Mucosa of descending colon (tissue), 3 donors: ENCODE results near the gene PDGFB. TPM values are rescaled to one million over a fixed set of nuclear protein-coding genes. Genes with fewer than 3 reads are reported as not detected.

Experiments used
- ATAC-seq: fragments of 200-7000 bp; cut with Tn5 transposase; one replicate; pipeline ENCODE4 v1.9.1; 2020; ENCODE audit warnings: mild to moderate bottlenecking, moderate library complexity
- DNase-seq, 3 donors: peaks; one replicate each; pipeline ENCODE4 v3.0.0-alpha.2; 2020
- H3K36me3 ChIP-seq: fragments of 200-600 bp; one replicate; pipeline ENCODE4 v1.8.0; 2021; ENCODE audit warnings: low read depth, mild to moderate bottlenecking
- H3K4me1 ChIP-seq: fragments of 200-600 bp; one replicate; pipeline ENCODE4 v1.8.0; 2021; ENCODE audit warnings: low read depth, mild to moderate bottlenecking
- H3K4me3 ChIP-seq: fragments of 200-600 bp; one replicate; pipeline ENCODE4 v1.8.0; 2021; ENCODE audit warnings: mild to moderate bottlenecking
- H3K9me3 ChIP-seq: fragments of 200-600 bp; one replicate; pipeline ENCODE4 v1.8.0; 2021; ENCODE audit warnings: mild to moderate bottlenecking
- CTCF ChIP-seq: fragments of 200-600 bp; IDR thresholded peaks from one replicate; pipeline ENCODE4 v1.8.0; 2022; ENCODE audit warnings: antibody characterized with exemption, mild to moderate bottlenecking
- intact Hi-C, 2 donors: fragments of 100-400 bp; cut with DNase I in 1 of 2; cut with micrococcal nuclease in 1 of 2; formaldehyde crosslinking; loops; one replicate each; pipeline versions ENCODE4 v1.11.0 to v1.11.1; 2022; cut with DNase I, micrococcal nuclease
- total RNA-seq, 3 donors: library from RNA; stranded (reverse); fragmentation: NEBNext Ultra II Directional in 2 of 3; extraction: Animal tissue kit (Norgen Biotek cat#: 25700) in 2 of 3; gene quantifications; one replicate each; pipeline versions ENCODE4 v1.2.1 to v1.2.4, GENCODE V29; 2021 to 2023
- donor health status: DM: no; HTN: no; CAD: no; lungs with moderate emphysema.
- donor health status: DM: no; HTN: no; CAD: no.
- donor health status: DM: no; HTN: yes; CAD: no.

The PDGFB gene
- total RNA-seq, 3 donors from 2014 or later: 1.8 to 16.6 (median 5.4) TPM

GRCh38 chr22:39207141-39208012, 37.4 kb downstream of the PDGFB start:
- intact Hi-C loops: no loop called here
- no peak for TF ChIP-seq CTCF
- no peaks in the 10 kb centered on the region for H3K9me3 ChIP-seq
- no peak overlapping the region for H3K4me3 ChIP-seq
- H3K4me1 ChIP-seq: peaks cover 7% of the 10 kb centered on the region
- no peaks in the 10 kb centered on the region for H3K36me3 ChIP-seq
- peak; percentile 75 for ATAC-seq
- peak in 1 of 3 donors; percentile 37 for DNase-seq

- Histone ChIP-seq H3K4me1 (peaks cover 7% of the 10 kb centered on the region), H3K9me3 (no peaks in the 10 kb centered on the region), H3K4me3 (no peak overlapping the region), H3K36me3 (no peaks in the 10 kb centered on the region)
- ATAC-seq: no peak
- intact Hi-C loops: no loop called here
- no peak for TF ChIP-seq CTCF
- DNase-seq: no peak
Measured at GRCh38 chr22:39206491-39206890, 38.3 kb downstream of the PDGFB start.

- DNase-seq (no peak), ATAC-seq (peak; percentile 39)
- no peak for TF ChIP-seq CTCF
- intact Hi-C loops: no loop called here
- H3K36me3 ChIP-seq: no peaks in the 10 kb centered on the region
- H3K9me3 ChIP-seq: no peaks in the 10 kb centered on the region
- H3K4me3 ChIP-seq: no peak overlapping the region
- peaks cover 7% of the 10 kb centered on the region for H3K4me1 ChIP-seq
Measured at GRCh38 chr22:39205344-39206021, 39.3 kb downstream of the PDGFB start.

- no peak for DNase-seq
- Histone ChIP-seq H3K9me3 (no peaks in the 10 kb centered on the region), H3K4me3 (no peak overlapping the region), H3K4me1 (peaks cover 7% of the 10 kb centered on the region), H3K36me3 (no peaks in the 10 kb centered on the region)
- no peak for ATAC-seq
- intact Hi-C loops: no loop called here
- no peak for TF ChIP-seq CTCF
Measured at GRCh38 chr22:39204216-39204615, 40.6 kb downstream of the PDGFB start.

- no peaks in the 10 kb centered on the region for H3K4me1 ChIP-seq
- no peak for DNase-seq
- intact Hi-C loops: no loop called here
- TF ChIP-seq CTCF: no peak
- no peaks in the 10 kb centered on the region for H3K36me3 ChIP-seq
- no peak for ATAC-seq
- no peak overlapping the region for H3K4me3 ChIP-seq
- H3K9me3 ChIP-seq: no peaks in the 10 kb centered on the region
Measured at GRCh38 chr22:39197578-39197977, 47.2 kb downstream of the PDGFB start.
